GM19043 (cell line): ENCODE measurements around the gene MATCAP1.

Source experiments
- ATAC-seq: cut with Tn5 transposase; IDR thresholded peaks from one replicate; pipeline ENCODE4 v1.9.1; 2021; ENCODE audit warnings: low read depth; ENCODE audit not compliant: unreplicated experiment

The MATCAP1 gene

DNA sequence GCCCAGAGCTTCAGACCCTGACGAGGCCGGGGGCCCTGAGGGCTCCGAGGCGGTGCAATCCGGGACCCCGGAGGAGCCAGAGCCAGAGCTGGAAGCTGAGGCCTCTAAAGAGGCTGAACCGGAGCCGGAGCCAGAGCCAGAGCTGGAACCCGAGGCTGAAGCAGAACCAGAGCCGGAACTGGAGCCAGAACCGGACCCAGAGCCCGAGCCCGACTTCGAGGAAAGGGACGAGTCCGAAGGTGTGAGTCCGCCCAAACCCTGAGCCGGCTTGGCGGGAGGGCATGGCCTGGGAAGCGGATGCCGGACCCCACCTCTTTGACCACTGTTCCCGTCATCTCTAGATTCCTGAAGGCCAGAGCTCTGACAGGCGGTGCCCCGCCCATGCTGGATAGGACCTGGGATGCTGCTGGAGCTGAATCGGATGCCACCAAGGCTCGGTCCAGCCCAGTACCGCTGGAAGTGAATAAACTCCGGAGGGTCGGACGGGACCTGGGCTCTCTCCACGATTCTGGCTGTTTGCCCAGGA, 9.0 kb downstream of the MATCAP1 start:
- ATAC-seq = no peak

DNA sequence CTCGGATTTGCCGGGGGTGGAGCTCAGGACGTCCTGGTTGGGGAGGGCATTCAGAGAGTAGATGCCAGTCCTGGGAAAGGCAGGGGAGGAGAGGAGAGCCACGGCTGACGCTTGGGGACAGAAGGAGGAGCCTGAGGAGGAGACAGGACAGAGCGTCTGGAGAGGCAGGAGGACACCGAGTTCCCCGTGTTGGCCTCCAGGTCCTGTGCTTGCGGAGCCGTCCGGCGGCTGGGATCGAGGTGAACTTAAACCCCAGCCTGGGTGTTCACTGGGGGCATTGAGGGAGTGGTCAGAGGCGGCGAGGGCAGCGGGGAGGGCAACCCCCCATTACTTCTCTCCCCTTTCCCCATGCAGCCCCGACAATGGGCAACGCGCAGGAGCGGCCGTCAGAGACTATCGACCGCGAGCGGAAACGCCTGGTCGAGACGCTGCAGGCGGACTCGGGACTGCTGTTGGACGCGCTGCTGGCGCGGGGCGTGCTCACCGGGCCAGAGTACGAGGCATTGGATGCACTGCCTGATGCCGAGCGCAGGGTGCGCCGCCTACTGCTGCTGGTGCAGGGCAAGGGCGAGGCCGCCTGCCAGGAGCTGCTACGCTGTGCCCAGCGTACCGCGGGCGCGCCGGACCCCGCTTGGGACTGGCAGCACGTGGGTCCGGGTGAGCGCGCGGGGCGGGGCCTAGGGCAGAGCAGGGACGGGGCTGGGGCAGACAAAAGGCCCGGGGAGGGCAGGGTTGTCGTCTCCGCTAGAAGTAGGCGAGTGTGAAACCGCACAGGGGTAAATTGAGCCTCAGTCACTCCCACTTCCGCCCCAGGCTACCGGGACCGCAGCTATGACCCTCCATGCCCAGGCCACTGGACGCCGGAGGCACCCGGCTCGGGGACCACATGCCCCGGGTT, 9.7 kb downstream of the MATCAP1 start:
- peak; percentile 40 for ATAC-seq

DNA sequence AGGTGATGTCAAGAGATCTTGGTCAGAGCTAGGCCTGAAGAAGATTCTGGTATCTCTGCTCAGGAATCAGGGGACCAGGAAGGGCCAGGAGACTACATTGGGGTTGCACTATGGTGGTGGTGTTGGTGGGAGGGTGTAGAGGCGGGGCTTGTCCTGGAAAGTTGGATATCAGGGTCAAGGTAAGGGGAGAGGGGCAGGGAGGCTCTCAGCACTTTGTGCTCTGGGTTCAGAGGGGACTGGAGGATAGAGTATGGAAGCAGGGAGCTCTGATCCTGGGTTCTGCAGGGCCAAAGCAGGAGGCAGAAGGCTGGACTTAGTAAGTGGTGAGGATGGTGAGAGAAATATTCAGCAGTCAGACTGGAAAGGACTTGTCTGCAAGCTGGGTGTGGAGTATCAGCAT, 10.4 kb downstream of the MATCAP1 start:
- no peak for ATAC-seq

DNA sequence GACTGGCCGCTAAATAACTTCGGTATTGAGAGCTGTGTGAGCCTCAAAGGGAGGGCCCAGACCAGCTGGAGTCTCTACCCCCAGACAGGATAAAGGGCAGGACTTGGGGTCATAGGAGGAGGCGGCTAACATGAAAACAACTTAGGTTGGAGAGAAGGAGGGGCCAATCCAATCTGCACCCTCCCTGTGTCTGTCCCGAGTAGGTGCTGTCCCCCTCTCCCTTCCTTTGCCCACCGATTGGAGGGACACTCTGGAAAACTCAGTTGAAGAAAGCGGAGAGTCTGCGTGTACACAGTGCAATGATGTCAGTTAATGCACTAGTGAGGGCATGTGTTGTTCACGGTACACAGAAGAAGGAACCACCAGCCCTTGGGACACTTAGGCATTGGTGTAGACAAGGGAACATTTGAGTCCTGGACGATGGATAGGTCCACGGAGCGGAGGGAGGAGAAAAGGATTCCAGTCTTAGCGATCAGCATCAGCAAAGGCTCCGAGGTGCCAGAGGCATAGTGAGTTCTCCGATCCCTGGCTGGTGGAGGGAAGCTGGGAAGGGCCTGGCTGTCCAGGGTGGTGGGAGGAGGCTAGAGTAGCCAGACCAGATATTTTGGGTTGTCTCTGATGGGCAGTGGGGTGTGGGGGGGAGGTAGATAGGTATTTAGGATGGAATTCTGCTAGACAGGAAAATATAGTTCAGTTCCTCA, 12.7 kb downstream of the MATCAP1 start:
- ATAC-seq = no peak

DNA sequence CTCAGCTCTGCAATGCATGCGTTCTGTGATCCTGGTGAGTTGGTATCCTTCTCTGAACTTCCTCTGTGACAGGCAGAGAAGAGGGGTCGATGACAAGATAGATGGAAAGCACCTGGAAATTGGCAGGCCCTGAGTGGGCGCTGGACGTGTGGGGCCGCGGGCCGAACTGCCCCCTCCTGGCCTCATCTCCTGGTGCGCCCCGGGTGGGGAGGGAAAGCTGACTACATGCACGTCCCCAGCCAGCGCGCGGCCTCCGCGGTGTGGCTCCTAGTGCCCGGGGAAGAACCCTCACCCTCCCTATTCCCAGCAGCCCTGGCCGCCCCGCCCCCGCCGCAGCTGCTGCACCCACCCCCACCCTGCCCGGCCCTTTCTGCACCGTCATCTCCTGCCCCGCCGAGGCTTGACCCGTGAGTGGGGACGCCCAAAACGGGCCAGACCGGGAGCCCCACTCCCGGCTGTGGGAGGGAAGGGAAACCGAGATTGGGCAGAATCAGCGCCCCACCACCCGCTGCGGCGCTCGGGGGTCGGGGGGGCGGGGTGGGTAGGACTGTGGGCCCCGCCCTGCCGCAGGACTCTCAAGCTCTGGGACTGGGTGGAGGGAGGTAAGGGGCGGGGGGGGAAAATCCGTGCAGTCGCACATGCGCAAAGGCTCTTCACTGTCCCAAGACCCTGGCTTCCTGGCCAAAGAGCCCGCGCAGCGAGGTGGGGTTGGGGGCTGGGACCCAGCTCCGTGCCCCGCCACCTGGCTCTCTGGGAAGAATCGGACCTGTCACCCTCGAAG, 13.4 kb downstream of the MATCAP1 start, which contains the start of gene NOL3:
TSS of gene NOL3 (plus strand) at position 371 of the 781 bp plus-strand sequence.
- ATAC-seq = peak; percentile 32

DNA sequence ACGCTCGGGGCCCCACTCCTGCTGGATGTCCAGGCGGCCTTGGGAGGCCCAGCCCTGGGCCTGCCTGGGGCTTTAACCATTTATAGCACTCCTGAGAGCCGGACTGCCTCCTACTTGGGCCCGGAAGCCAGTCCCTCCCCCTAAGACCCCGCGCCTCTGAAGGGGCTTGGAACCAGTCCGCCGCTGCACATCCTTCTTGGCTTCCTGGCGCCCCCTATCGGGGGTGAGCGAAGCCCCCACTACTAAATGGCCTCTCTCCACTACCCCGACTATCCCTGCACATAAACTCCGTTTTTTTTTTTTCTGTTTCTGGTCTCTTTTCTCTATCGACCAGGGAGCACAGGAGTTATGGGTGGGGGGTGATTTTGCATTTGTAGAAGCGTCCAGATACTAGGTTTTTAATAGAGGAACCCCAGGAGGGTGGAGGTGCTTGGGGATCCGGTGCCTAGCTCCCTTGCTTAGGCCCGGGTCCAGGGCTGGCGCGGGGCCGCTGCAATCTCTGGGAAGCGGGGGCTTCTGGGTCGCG, 14.1 kb downstream of the MATCAP1 start:
- no peak for ATAC-seq

DNA sequence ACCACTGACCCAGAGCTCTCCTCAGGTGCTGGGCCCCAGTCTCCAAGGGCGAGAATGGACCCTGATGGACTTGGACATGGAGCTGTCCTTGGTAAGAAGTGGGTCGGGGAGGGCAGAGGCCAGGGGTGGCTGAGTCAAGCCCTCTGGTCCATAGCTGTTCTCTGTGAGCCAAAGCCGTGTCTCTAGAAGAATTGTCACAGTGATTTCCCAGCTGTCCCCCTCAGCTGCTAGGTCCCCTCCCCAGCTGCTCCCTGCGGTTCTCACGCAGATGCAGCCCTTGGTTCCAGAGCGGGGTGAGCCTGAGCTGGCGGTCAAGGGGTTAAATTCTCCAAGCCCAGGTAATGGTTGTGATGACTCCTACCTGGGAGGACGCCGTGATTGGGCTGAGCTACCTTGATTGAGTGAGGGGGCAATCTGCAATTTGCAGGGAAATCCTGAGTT, 14.7 kb downstream of the MATCAP1 start:
- ATAC-seq = no peak

DNA sequence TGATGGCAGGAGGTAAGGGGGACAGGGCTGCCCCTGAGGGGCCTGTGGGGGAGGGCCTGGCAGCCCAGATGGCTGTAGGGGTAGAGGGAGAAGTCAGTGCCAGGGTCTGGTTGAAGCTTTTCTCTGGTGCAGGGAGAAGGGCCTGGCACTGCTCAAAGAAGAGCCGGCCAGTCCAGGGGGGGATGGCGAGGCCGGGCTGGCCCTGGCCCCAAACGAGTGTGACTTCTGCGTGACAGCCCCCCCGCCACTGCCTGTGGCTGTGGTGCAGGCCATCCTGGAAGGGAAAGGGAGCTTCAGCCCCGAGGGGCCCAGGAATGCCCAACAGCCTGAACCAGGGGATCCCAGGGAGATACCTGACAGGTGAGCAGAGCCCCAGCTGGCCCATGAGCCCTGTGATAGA, 16.2 kb downstream of the MATCAP1 start:
- no peak for ATAC-seq

DNA sequence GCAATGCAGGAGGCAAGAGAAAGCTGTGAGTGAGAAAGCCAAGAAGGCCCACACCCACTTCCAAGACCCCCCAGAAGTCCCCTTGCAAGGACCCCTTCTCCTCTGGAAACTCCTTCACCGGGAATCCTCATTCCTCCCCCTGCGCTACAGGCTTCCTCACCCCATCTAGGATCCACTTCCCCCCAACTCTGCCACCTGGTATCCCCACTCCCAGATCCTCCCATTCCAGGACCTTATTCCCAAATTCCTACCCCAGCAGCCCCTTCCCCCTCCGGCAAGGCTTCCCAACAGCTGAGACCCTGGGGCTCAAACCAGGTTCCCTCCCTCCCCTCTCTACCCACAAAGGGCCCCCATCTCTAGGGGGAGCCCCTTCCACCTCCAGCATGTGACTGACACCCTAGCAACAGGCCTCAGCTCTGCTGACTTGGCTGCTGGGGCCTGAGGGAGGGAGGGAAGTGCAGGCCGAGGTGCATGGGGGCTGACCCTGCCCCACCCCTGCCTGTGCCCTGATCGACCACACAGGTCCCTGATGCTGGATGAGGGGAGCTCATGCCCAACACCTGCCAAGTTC, 17.1 kb downstream of the MATCAP1 start:
- ATAC-seq = no peak

DNA sequence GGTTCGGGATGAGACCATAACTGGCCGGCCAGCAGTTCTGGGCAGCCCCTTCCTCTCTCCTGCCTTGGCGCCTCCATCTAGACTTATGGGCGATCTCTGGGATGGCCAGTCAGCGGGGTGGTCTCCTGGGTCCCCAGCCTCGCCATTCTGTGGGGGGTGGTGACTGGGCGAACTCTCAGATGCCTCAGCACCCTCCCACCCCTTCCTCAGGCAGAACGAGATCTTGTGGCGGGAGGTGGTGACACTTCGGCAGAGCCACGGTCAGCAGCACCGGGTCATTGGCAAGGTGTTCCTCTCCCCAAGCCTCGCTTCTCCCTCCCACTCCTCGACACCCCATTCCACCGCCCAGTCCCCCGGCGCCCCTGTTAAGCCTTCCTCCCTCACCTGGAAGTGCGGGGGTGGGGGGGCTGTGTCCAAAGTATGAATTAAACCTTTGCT, 17.6 kb downstream of the MATCAP1 start:
- no peak for ATAC-seq

DNA sequence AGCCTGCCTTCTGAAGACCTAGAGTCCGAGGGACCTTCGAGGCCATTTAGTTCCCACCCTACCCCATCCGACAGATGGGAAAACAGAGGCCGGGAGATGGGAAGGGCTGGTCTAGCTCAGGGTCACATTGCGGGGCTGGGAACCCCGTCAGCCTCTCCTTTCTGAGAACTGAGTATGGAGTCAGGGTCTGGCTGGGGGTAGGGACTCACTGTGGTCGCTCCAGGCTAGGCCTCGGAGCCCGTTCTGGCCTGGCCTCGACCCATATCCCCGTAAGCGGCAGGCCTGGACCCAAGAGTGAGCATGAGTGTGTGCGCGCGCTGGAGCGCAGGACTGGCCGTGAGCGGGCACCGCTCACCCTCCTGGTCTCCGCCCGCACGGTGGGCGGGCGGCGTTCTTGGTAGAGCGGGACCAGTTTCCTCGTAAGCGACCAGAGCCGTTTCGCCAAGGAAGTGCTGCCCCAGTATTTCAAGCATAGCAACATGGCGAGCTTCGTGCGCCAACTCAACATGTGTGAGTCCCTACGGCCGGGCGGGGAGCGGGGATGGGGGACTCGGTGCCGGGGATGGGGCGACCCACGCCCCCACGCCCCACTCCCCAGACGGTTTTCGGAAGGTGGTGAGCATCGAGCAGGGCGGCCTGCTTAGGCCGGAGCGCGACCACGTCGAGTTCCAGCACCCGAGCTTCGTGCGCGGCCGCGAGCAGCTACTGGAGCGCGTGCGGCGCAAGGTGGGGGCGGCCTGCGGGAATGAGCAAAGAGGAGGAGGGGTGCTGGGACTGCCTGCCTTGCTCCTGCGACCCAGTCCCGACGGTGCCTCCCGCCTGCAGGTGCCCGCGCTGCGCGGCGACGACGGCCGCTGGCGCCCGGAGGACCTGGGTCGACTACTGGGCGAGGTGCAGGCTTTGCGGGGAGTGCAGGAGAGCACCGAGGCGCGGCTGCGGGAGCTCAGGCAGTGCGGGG, 18.4 kb downstream of the MATCAP1 start:
- ATAC-seq = no peak

DNA sequence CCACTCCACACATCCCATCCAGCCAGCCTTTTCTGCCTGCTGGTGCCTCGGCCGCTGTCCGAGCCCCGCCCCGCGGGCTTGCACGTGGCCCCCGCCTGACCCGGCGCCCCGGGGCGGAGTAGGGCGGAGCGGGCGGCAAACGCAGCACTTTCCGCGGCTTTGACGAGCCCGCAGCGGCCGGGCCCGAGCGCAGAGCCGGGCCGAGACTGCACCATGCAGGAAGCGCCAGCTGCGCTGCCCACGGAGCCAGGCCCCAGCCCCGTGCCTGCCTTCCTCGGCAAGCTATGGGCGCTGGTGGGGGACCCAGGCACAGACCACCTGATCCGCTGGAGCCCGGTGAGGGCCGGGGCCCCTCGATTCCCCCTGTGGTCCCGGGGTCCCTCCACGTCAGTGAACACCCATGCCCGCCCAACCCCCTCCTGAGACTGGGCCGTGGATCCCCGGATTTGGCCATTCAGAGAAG, 19.1 kb downstream of the MATCAP1 start, which contains the start of gene HSF4:
TSS of gene HSF4 (plus strand) at position 147 of the 463 bp plus-strand sequence. CDS start at position 214, 67 bp downstream.
- no peak for ATAC-seq

DNA sequence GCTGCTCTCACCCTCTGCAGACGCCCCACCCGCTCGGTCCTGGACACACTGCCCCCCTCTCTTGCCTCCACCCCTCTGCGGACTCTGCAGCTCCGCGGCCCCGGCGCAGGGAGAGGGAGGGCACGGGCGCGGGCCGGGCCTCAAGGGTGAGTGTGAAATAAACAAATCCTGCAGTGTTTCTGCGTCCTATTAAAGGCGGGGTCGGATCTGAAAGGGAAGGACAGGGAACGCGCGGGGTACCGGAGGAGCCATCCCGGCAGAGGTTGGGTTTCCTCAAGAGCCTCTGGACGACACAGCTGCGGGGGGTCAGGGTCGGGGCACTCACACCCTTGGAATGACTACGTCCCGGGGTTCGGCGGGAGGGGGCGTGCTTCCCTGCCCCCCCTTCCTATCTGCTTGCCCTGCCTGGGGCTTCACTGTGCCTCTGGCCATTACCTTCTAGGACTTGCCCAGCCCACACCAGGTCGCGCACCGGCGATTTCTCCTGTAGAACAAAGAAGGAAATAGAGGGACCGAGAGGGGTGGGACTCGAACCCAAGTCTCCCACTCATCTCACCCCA, 19.7 kb downstream of the MATCAP1 start:
- ATAC-seq = no peak

DNA sequence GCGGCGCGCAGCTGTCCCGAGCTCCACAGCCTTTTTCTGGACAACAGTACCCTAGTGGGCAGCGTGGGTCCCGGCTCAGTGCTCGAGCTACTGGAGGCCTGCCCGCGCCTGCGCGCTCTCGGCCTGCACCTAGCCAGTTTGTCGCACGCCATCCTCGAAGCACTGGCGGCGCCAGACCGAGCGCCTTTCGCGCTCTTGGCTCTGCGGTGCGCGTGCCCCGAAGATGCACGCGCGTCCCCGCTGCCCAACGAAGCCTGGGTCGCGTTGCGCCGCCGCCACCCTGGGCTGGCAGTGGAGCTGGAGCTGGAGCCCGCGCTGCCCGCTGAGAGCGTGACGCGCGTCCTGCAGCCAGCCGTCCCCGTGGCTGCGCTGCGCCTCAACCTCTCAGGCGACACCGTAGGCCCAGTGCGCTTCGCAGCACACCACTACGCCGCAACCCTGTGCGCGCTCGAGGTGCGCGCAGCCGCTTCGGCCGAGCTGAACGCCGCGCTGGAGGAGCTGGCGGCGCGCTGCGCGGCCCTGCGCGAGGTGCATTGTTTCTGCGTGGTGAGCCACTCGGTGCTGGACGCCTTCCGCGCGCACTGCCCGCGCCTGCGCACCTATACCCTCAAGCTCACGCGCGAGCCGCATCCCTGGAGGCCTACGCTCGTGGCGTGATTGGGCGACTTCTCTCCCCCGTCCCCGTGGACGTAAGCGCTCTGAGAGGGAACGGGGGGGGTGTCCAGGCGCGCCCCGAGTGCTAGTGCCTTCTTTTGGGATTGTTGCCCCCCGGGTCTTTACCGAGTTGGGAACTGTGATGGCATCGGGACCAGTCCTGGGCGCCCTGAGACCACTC, 20.4 kb downstream of the MATCAP1 start:
- no peak for ATAC-seq

DNA sequence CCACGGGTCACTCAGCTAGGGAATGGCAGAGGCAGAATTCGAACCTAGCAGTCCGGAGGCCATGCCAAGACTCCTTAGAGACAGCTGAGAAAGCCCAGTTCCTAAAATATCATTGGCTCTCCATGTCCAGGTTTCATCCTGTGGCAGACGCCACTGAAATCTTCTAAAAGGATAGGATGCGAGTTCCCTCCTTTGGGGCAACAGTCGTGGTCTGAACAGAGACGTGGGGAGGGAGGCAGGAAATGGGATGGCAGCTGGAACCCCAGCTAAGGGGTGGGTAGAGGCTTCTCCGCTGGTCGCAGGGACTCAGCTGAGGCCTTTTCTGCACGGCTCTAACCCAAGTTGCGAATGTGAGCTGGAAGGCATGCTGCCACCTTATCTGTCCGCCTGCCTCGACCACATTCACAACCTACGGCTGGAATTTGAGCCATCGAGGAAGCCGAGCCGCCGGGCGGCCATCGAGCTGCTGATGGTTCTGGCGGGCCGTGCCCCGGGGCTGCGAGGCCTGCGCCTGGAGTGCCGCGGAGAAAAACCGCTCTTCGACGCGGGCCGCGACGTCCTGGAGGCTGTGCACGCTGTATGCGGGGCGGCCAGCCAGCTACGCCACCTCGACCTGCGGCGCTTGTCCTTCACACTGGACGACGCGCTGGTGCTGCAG, 21.1 kb downstream of the MATCAP1 start:
- no peak for ATAC-seq

DNA sequence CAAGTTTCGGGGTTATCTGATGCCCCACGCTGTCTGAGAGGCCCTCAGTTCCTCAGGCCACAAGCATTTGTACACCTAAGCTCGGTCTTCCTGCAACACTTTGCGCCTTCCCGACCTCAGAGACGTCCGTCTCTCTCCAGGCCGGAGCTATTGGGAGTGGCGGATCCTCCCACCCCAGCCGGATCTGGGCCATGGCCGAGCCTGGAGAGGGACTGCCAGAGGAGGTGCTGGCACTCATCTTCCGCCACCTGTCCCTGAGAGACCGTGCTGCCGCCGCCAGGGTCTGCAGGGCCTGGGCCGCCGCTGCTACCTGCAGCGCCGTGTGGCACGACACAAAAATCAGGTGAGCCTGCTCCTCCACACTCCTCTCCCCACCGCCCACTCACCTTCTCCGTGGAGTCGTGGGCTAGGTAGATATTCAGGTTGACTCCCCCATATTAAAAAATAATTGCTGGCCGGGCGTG, 22.1 kb downstream of the MATCAP1 start:
- no peak for ATAC-seq
